Esophagus muscularis mucosa (tissue), 4 donors: ENCODE results near the gene GNG2. TPM values are rescaled to one million over a fixed set of nuclear protein-coding genes. Genes with fewer than 3 reads are reported as not detected.

Experiments used
- DNase-seq: peaks from one replicate; pipeline ENCODE4 v3.0.0-alpha.2; 2017; ENCODE audit errors: extremely low spot score
- H3K27ac ChIP-seq, 4 donors: fragments of 200-600 bp; sonication (generic); replicated peaks in 1 of 4; 1 replicate in 3 of 4; 2 replicates in 1 of 4; pipeline ENCODE4 v1.5.1; 2016 to 2019; ENCODE audit warnings: mild to moderate bottlenecking in 1 of 4
- H3K27me3 ChIP-seq, 4 donors: fragments of 200-600 bp; sonication (generic); one replicate each; pipeline versions ENCODE4 v1.5.1 to v1.6.0; 2016 to 2019
- H3K36me3 ChIP-seq, 4 donors: fragments of 200-600 bp; sonication (generic); one replicate each; pipeline ENCODE4 v1.5.1; 2016 to 2019
- H3K4me1 ChIP-seq, 4 donors: fragments of 200-600 bp; sonication (generic); one replicate each; pipeline ENCODE4 v1.5.1; 2016 to 2019
- H3K4me3 ChIP-seq, 4 donors: fragments of 200-600 bp; sonication (generic); 1 replicate in 2 of 4; 2 replicates in 2 of 4; pipeline ENCODE4 v1.5.1; 2016 to 2019; ENCODE audit warnings: mild to moderate bottlenecking in 4 of 4, moderate library complexity in 1 of 4
- H3K9me3 ChIP-seq, 4 donors: fragments of 200-600 bp; sonication (generic); 1 replicate in 3 of 4; 2 replicates in 1 of 4; pipeline ENCODE4 v1.5.1; 2016 to 2019
- EP300 ChIP-seq: sonication (generic); formaldehyde crosslinking; IDR thresholded peaks from one replicate; pipeline ENCODE4 v1.6.1; 2017; ENCODE audit warnings: antibody characterized with exemption
- POLR2A ChIP-seq: fragments of 450-650 bp; IDR thresholded peaks from one replicate; pipeline ENCODE4 v1.6.1; 2017; ENCODE audit warnings: antibody characterized with exemption, moderate library complexity, mild to moderate bottlenecking, low read depth
- POLR2AphosphoS5 ChIP-seq, 2 donors: sonication (generic); formaldehyde crosslinking; IDR thresholded peaks; one replicate each; pipeline ENCODE4 v1.6.1; 2017; ENCODE audit warnings: antibody characterized with exemption in 2 of 2
- WGBS: methylation state at CpG from one replicate; pipeline ENCODE4 v1.1.5; 2018; 5-methylcytosine and 5-hydroxymethylcytosine counted together
- intact Hi-C: fragments of 100-400 bp; cut with DNase I; formaldehyde crosslinking; loops from one replicate; pipeline ENCODE4 v1.15.1; 2023
- total RNA-seq, 4 donors: library from RNA; depleted of rRNA; stranded (reverse); fragments of >200 nt; gene quantifications; one replicate each; pipeline versions ENCODE4 v1.1.0 to v1.2.1, GENCODE V29; 2016
- TF ChIP-seq, protein P1 (sequence below), 3 experiments: fragments of 200-600 bp in 2 of 3; fragments of 450-650 bp in 1 of 3; sonication (generic) in 2 of 3; IDR thresholded peaks; one replicate each; pipeline ENCODE4 v1.5.1; 2017 to 2019; ENCODE audit warnings: antibody characterized with exemption in 3 of 3, mild to moderate bottlenecking in 2 of 3, moderate library complexity in 1 of 3

The GNG2 gene
- total RNA-seq, 4 donors from 2014 or later = 15.7 to 19.9 (median 17.7) TPM

DNA sequence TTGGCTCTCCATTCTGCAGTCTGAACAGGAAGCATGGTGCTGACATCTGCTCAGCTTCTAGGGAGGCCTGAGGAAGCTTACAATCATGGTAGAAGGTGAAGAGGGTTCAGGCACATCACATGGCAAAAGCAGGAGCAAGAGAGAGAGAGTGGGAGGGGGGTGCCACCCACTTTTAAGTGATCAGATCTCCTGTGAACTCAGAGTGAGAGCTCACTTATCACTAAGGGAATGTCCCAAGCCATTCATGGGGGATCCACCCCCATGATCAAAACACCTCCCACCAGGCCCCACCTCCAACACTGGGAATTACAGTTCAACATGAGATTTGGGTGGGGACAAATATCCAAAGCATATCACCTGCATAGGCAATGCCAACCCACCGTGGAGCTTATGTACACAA lies 9.8 kb upstream of the GNG2 start:
- intact Hi-C loops = no loop called here
- Histone ChIP-seq H3K27ac (no peak overlapping the region), H3K4me1 (no peaks in the 10 kb centered on the region), H3K36me3 (no peaks in the 10 kb centered on the region), H3K4me3 (no peak overlapping the region), H3K9me3 (no peaks in the 10 kb centered on the region), H3K27me3 (no peaks in the 10 kb centered on the region)
- WGBS = 91% methylated on average over 1 of the region's 1 CpG
- no peak for DNase-seq
- no peak for TF ChIP-seq EP300
- TF ChIP-seq POLR2A = no peak
- no peak for TF ChIP-seq POLR2AphosphoS5 (IDR thresholded peaks at IDR 0.05)
- TF ChIP-seq, protein P1, sequence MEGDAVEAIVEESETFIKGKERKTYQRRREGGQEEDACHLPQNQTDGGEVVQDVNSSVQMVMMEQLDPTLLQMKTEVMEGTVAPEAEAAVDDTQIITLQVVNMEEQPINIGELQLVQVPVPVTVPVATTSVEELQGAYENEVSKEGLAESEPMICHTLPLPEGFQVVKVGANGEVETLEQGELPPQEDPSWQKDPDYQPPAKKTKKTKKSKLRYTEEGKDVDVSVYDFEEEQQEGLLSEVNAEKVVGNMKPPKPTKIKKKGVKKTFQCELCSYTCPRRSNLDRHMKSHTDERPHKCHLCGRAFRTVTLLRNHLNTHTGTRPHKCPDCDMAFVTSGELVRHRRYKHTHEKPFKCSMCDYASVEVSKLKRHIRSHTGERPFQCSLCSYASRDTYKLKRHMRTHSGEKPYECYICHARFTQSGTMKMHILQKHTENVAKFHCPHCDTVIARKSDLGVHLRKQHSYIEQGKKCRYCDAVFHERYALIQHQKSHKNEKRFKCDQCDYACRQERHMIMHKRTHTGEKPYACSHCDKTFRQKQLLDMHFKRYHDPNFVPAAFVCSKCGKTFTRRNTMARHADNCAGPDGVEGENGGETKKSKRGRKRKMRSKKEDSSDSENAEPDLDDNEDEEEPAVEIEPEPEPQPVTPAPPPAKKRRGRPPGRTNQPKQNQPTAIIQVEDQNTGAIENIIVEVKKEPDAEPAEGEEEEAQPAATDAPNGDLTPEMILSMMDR (IDR thresholded peaks at IDR 0.05) = no peak

DNA sequence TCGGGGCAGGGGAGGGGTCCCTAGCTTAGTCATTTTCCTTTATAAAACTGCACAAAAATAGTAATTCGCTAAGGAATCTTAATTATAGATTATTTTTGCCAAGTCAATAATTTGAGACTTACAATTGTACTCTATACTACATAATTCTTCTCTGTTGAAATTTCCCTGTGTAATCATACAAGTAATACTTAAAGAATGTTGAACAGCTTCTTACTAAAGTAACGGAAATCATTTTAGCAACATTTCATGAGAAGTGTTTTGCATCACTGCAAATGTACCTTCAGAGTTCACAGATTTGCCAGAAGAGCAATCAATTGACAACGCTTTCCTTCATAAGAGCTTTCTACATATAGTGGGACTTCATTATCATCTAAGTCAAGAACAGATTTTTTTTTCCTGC lies 7.9 kb upstream of the GNG2 start:
- Histone ChIP-seq H3K4me1 (no peaks in the 10 kb centered on the region), H3K36me3 (no peaks in the 10 kb centered on the region), H3K27ac (no peak overlapping the region), H3K9me3 (no peaks in the 10 kb centered on the region), H3K4me3 (no peak overlapping the region), H3K27me3 (no peaks in the 10 kb centered on the region)
- TF ChIP-seq POLR2AphosphoS5 (IDR thresholded peaks at IDR 0.05) = no peak
- TF ChIP-seq, protein P1 (IDR thresholded peaks at IDR 0.05) = no peak
- no peak for TF ChIP-seq EP300
- no peak for TF ChIP-seq POLR2A
- WGBS = 83% methylated on average over 4 of the region's 4 CpGs
- DNase-seq = no peak
- intact Hi-C loops = no loop called here

DNA sequence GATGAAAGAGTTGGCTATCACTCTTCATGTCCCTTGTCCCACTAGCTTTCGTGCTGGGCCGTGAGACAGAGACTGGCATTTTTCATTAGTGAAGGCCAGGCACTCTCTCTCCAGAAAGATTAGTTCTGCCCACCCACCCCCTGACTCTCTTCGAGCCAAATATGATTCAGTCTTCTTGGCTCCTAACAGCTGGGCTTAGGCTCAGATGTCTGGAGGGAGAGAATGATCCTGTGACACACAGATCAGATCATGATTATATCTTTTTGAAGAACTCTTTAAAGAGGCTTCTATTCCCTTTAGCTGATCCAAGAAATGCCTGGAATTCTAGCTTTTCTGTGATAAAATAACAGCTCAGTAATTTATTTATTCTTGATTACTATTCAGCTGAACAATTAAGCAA lies 5.2 kb upstream of the GNG2 start:
- Histone ChIP-seq H3K4me3 (no peak overlapping the region), H3K9me3 (no peaks in the 10 kb centered on the region), H3K27ac (no peak overlapping the region), H3K27me3 (no peaks in the 10 kb centered on the region), H3K4me1 (peaks cover 3 to 10% (median 9%) of the 10 kb centered on the region in 4 donors), H3K36me3 (no peaks in the 10 kb centered on the region)
- intact Hi-C loops = no loop called here
- TF ChIP-seq, protein P1 (IDR thresholded peaks at IDR 0.05) = no peak
- no peak for TF ChIP-seq POLR2A
- TF ChIP-seq POLR2AphosphoS5 (IDR thresholded peaks at IDR 0.05) = no peak
- TF ChIP-seq EP300 = no peak
- DNase-seq = no peak
- 46% methylated on average over 3 of the region's 3 CpGs for WGBS

DNA sequence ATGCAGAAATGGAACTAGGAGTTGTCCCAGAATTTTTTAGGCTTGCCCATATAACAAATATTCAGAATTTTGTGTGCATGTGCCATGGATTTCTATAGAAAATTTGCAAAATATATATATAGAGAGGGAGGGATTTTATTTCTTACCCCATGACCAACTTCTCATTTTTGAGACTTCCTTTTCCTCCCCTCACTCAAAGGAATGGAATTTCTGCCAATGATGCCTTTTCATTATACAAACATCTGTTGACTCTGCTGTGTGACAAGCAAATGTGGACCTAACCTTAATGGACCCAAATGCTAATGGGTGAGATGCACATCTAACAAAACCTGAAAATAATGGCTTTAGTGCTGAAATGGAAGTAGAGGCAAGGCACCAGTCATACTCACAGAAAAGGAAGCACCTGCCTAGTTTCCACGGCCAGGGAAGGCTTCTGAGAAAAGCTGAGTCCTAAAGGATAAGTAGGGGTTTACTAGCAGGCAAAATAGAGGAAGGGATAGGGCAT lies 3.6 kb upstream of the GNG2 start:
- no peaks in the 10 kb centered on the region for H3K36me3 ChIP-seq
- no peaks in the 10 kb centered on the region for H3K9me3 ChIP-seq
- intact Hi-C loops = no loop called here
- H3K27me3 ChIP-seq = no peaks in the 10 kb centered on the region
- no peak overlapping the region for H3K27ac ChIP-seq
- peaks cover 12 to 24% (median 20%) of the 10 kb centered on the region in 4 donors for H3K4me1 ChIP-seq
- H3K4me3 ChIP-seq = no peak overlapping the region
- WGBS = 69% methylated on average over 1 of the region's 1 CpG
- TF ChIP-seq POLR2AphosphoS5 (IDR thresholded peaks at IDR 0.05) (no peak), POLR2A (no peak), EP300 (no peak)
- TF ChIP-seq, protein P1 (IDR thresholded peaks at IDR 0.05) = no peak
- DNase-seq = no peak

DNA sequence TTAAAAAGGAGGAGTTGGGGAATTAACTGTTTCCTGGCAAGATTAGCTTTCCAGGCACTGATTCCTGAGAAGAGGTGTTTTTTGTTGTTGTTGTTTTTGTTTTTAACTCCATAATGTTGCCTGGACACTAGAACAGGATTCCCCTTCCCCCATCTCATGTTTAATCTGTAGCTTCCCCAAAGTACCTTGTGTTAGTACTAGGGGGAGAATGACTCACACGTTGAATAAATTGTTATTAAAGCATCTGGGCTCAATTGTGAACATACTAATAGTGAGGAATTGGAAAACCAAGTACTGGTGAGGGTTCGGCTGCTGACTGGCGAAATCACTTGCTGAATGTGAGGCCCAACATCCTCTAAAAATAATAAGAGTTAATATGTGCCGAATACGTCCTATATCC lies 1.3 kb upstream of the GNG2 start:
- Histone ChIP-seq H3K27me3 (no peaks in the 10 kb centered on the region), H3K27ac (no peak overlapping the region), H3K36me3 (no peaks in the 10 kb centered on the region), H3K9me3 (no peaks in the 10 kb centered on the region), H3K4me1 (peaks cover 12 to 24% (median 20%) of the 10 kb centered on the region in 4 donors), H3K4me3 (no peak overlapping the region)
- no peak for TF ChIP-seq POLR2A
- no peak for TF ChIP-seq POLR2AphosphoS5 (IDR thresholded peaks at IDR 0.05)
- TF ChIP-seq EP300 = no peak
- TF ChIP-seq, protein P1 (IDR thresholded peaks at IDR 0.05) = no peak
- 70% methylated on average over 5 of the region's 5 CpGs for WGBS
- intact Hi-C loops = no loop called here
- DNase-seq = no peak
